ENCODE data around the gene DGKI. TPM values are rescaled to one million over a fixed set of nuclear protein-coding genes. Genes with fewer than 3 reads are reported as not detected.

The DGKI gene
- total and polyA plus RNA-seq, 12 donors: 0.12 to 4.6 (median 1.1) TPM

DNA sequence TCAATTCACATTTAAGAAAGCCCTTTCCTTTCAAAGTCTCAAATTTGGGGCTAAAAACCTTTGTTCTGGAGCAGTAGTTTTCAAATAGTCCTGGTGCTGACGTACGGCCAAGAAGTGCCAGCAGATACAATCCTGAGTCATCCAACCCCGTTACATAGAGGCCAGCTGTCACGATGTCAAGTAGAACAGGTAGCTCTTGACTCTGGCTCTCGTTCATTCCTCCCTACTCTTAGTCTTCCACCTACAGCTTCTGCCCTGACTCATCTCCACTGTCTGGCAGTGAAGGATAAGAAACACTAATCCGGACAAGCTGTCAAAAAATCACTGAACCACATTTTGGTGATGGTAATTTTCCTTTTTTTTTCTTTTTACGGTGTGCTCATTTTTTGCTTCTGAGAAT lies 370.8 kb downstream of the DGKI start:
- Histone ChIP-seq H3K36me3 (replicated peaks in 1 of 2) (no peaks in the 10 kb centered on the region), H3K4me3 (no peak overlapping the region), H3K9me3 (replicated peaks in 1 of 3) (no peaks in the 10 kb centered on the region), H3K27me3 (no peaks in the 10 kb centered on the region), H3K4me1 (replicated peaks in 1 of 2) (no peaks in the 10 kb centered on the region), H3K27ac (no peak overlapping the region)
- TF ChIP-seq POLR2A (IDR thresholded peaks at IDR 0.05) (no peak), CTCF (IDR thresholded peaks at IDR 0.05) (no peak)
- no peak for DNase-seq
- intact Hi-C loops (cut with DNase I): no loop called here
- 71 to 85% (median 78%) methylated on average over 7 of the region's 7 CpGs for WGBS, 4 donors

GRCh38 chr7:137474540-137475026 lies 372.2 kb downstream of the DGKI start:
- TF ChIP-seq CTCF (IDR thresholded peaks at IDR 0.05): no peak
- TF ChIP-seq POLR2A (IDR thresholded peaks at IDR 0.05): no peak
- H3K4me1 ChIP-seq (replicated peaks in 1 of 2): no peaks in the 10 kb centered on the region
- 83 to 89% (median 85%) methylated on average over 11 of the region's 11 CpGs for WGBS, 4 donors

DNA sequence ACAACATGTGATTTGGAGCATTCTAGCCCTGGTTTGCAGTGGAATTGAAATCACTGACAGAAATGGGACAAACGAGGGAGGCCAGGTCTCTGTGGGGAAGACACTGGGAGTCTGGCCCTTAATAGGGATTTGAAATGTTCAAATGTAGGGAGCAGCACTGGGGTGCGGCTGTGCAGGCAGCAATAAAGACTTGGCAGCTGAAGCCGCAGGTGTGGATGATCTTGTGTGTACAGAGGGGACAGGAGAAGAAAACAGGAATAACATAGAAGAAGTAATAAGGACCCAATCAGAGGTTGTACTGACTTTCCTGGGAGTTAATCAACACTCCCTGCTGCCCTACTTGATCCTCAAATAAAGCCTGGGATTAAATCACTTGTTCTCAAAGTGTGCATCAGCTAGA lies 375.6 kb downstream of the DGKI start:
- no peak overlapping the region for H3K27ac ChIP-seq
- H3K9me3 ChIP-seq (replicated peaks in 1 of 3): no peaks in the 10 kb centered on the region
- DNase-seq: no peak
- no peaks in the 10 kb centered on the region for H3K4me1 ChIP-seq (replicated peaks in 1 of 2)
- no peak overlapping the region for H3K4me3 ChIP-seq
- 73 to 81% (median 76%) methylated on average over 3 of the region's 3 CpGs for WGBS, 4 donors
- TF ChIP-seq CTCF (IDR thresholded peaks at IDR 0.05) (no peak), POLR2A (IDR thresholded peaks at IDR 0.05) (no peak)
- no peaks in the 10 kb centered on the region for H3K36me3 ChIP-seq (replicated peaks in 1 of 2)
- intact Hi-C loops (cut with DNase I): no loop called here
- no peaks in the 10 kb centered on the region for H3K27me3 ChIP-seq

More at GRCh38 chr7:137474540-137475026, 372.2 kb downstream of the DGKI start:
- no peak for DNase-seq
- Histone ChIP-seq H3K27me3 (no peaks in the 10 kb centered on the region), H3K9me3 (replicated peaks in 1 of 3) (no peaks in the 10 kb centered on the region), H3K36me3 (replicated peaks in 1 of 2) (no peaks in the 10 kb centered on the region), H3K27ac (no peak overlapping the region), H3K4me3 (no peak overlapping the region)
- intact Hi-C loops (cut with DNase I): no loop called here

- WGBS, 4 donors: 80 to 89% (median 82%) methylated on average over 6 of the region's 6 CpGs
- Histone ChIP-seq H3K4me3 (no peak overlapping the region), H3K9me3 (replicated peaks in 1 of 3) (no peaks in the 10 kb centered on the region), H3K27ac (no peak overlapping the region), H3K27me3 (no peaks in the 10 kb centered on the region), H3K4me1 (replicated peaks in 1 of 2) (no peaks in the 10 kb centered on the region), H3K36me3 (replicated peaks in 1 of 2) (no peaks in the 10 kb centered on the region)
- TF ChIP-seq POLR2A (IDR thresholded peaks at IDR 0.05) (no peak), CTCF (IDR thresholded peaks at IDR 0.05) (no peak)
- intact Hi-C loops (cut with DNase I): no loop called here
- DNase-seq: no peak
Measured at GRCh38 chr7:137469858-137470257, 376.9 kb downstream of the DGKI start.
